DND-41 (cell line): ENCODE measurements around the gene RNASET2.

Experiments
- ATAC-seq: fragments of 200-7000 bp; cut with Tn5 transposase; 3 replicates; pipeline ENCODE4 v1.9.1; 2021; ENCODE audit warnings: low read depth; ENCODE audit not compliant: insufficient read depth
- DNase-seq: peaks from one replicate; pipeline ENCODE4 v3.0.0-alpha.2; 2020
- H2AFZ ChIP-seq: 2 replicates; pipeline ENCODE4 v1.6.0; 2012; ENCODE audit warnings: low read depth, low read length
- H3K27ac ChIP-seq: 2 replicates; pipeline ENCODE4 v1.5.1; 2012; ENCODE audit warnings: low read length, inconsistent platforms
- H3K27me3 ChIP-seq: fragments of 200-600 bp; sonication (generic); 2 replicates; pipeline ENCODE4 v1.6.0; 2012; ENCODE audit warnings: low read length, mild to moderate bottlenecking, inconsistent platforms; ENCODE audit not compliant: insufficient read depth, poor library complexity
- H3K36me3 ChIP-seq: 2 replicates; pipeline ENCODE4 v1.5.1; 2012; ENCODE audit warnings: low read length, inconsistent platforms; ENCODE audit not compliant: insufficient read depth
- H3K4me1 ChIP-seq: 2 replicates; pipeline ENCODE4 v1.5.1; 2012; ENCODE audit warnings: mild to moderate bottlenecking, low read length; ENCODE audit not compliant: insufficient read depth
- H3K4me2 ChIP-seq: 2 replicates; pipeline ENCODE4 v1.6.0; 2012; ENCODE audit warnings: mild to moderate bottlenecking, moderate library complexity, low read length, inconsistent platforms; ENCODE audit not compliant: insufficient read depth
- H3K4me3 ChIP-seq, 2 experiments: fragments of 200-600 bp in 1 of 2; shearing (Covaris generic) in 1 of 2; 2 replicates each; pipeline ENCODE4 v1.5.1; 2012 to 2016; ENCODE audit warnings: inconsistent platforms in 2 of 2, low read length in 2 of 2, mild to moderate bottlenecking in 2 of 2, low read depth in 1 of 2, moderate library complexity in 1 of 2
- H3K79me2 ChIP-seq: 2 replicates; pipeline ENCODE4 v1.6.0; 2012; ENCODE audit warnings: low read length, inconsistent platforms; ENCODE audit not compliant: insufficient read depth
- H3K9ac ChIP-seq: 2 replicates; pipeline ENCODE4 v1.6.0; 2012; ENCODE audit warnings: low read depth, mild to moderate bottlenecking, inconsistent platforms, low read length, moderate library complexity
- H3K9me3 ChIP-seq: 2 replicates; pipeline ENCODE4 v1.5.1; 2012; ENCODE audit warnings: low read length, moderate library complexity, mild to moderate bottlenecking, inconsistent platforms; ENCODE audit not compliant: insufficient read depth, severe bottlenecking
- H4K20me1 ChIP-seq: 2 replicates; pipeline ENCODE4 v1.6.0; 2012; ENCODE audit warnings: low read length; ENCODE audit not compliant: insufficient read depth
- CTCF ChIP-seq: IDR thresholded peaks from 2 replicates; pipeline ENCODE4 v1.5.1; 2012; ENCODE audit warnings: borderline replicate concordance, low read length, moderate library complexity, mild to moderate bottlenecking; ENCODE audit not compliant: poor library complexity, severe bottlenecking; ENCODE audit errors: extremely low read depth
- EZH2 ChIP-seq: IDR thresholded peaks from 3 replicates; pipeline ENCODE4 v1.6.1; 2012; ENCODE audit warnings: borderline replicate concordance, low read depth, mild to moderate bottlenecking, moderate library complexity, low read length, inconsistent platforms; ENCODE audit not compliant: severe bottlenecking

The RNASET2 gene

DNA sequence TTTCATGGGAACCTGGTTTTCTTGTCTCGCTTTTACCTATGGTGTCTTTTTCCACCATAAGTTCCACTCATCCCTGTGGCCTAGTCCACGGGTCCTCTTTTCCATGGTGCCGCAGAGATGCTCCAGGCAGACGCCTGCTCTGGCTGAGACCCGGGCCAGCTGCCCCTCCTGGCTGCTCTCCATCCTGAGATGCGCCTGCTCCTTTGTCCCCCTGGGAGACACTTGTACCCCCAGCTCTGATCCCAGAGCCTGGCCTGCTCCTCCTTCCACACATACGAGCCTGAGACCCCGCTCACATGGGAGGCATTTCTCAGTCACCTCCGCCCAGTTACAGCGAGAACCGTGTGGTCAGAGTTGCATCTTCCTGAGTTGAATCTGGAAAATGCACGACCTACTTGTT, 29.6 kb downstream of the RNASET2 start:
- TF ChIP-seq CTCF = no peak
- TF ChIP-seq EZH2 = no peak

GRCh38 chr6:166925141-166925996, 31.0 kb downstream of the RNASET2 start:
- H3K27ac ChIP-seq = no peak overlapping the region
- H3K79me2 ChIP-seq = no peaks in the 10 kb centered on the region
- no peaks in the 10 kb centered on the region for H3K9me3 ChIP-seq
- ATAC-seq (no peak), DNase-seq (no peak)
- TF ChIP-seq CTCF (no peak), EZH2 (no peak)
- no peak overlapping the region for H3K4me3 ChIP-seq
- H3K4me2 ChIP-seq = no peak overlapping the region
- no peaks in the 10 kb centered on the region; the same call in 1 of the 2 replicates for H4K20me1 ChIP-seq
- H2AFZ ChIP-seq = no peak overlapping the region
- H3K36me3 ChIP-seq = peaks cover 11% of the 10 kb centered on the region
- H3K9ac ChIP-seq = no peak overlapping the region
- no peaks in the 10 kb centered on the region for H3K4me1 ChIP-seq
- H3K27me3 ChIP-seq = no peaks in the 10 kb centered on the region

More for the DNA sequence above, 29.6 kb downstream of the RNASET2 start:
- Histone ChIP-seq H3K9ac (no peak overlapping the region), H3K4me3 (no peak overlapping the region), H3K79me2 (no peaks in the 10 kb centered on the region), H3K4me1 (no peaks in the 10 kb centered on the region), H2AFZ (no peak overlapping the region), H3K27ac (no peak overlapping the region), H3K9me3 (no peaks in the 10 kb centered on the region), H3K27me3 (no peaks in the 10 kb centered on the region), H3K36me3 (peaks cover 14% of the 10 kb centered on the region), H3K4me2 (no peak overlapping the region), H4K20me1 (peaks cover 3% of the 10 kb centered on the region; the same call in 1 of the 2 replicates)
- no peak for DNase-seq
- no peak for ATAC-seq

GRCh38 chr6:166924531-166924930, 31.8 kb downstream of the RNASET2 start:
- H3K36me3 ChIP-seq = peaks cover 7% of the 10 kb centered on the region
- no peak for DNase-seq
- ATAC-seq = no peak
- no peaks in the 10 kb centered on the region for H3K27me3 ChIP-seq
- H3K27ac ChIP-seq = no peak overlapping the region
- H3K9ac ChIP-seq = no peak overlapping the region
- no peaks in the 10 kb centered on the region for H3K79me2 ChIP-seq
- no peak overlapping the region for H3K4me3 ChIP-seq
- H3K4me1 ChIP-seq = no peaks in the 10 kb centered on the region
- H3K9me3 ChIP-seq = no peaks in the 10 kb centered on the region
- TF ChIP-seq CTCF = no peak
- TF ChIP-seq EZH2 = no peak
- H3K4me2 ChIP-seq = no peak overlapping the region
- H2AFZ ChIP-seq = no peak overlapping the region
- H4K20me1 ChIP-seq = no peaks in the 10 kb centered on the region
